Mammary epithelial cell (primary cell): ENCODE results near the gene SNTG2.

Experiments used
- EZH2 ChIP-seq: IDR thresholded peaks from 2 replicates; pipeline ENCODE4 v1.6.1; 2012; ENCODE audit warnings: low read length, inconsistent platforms, borderline replicate concordance
- TF ChIP-seq, protein P1 (sequence below), 2 donors: IDR thresholded peaks in 1 of 2; conservative IDR thresholded peaks in 1 of 2; 2 replicates each; pipeline ENCODE4 v1.5.1; 2011 to 2012; ENCODE audit warnings: inconsistent platforms in 2 of 2, low read length in 2 of 2, mild to moderate bottlenecking in 2 of 2, control low read depth in 1 of 2, low read depth in 1 of 2; ENCODE audit not compliant: insufficient read depth in 1 of 2; ENCODE audit errors: extremely low read depth in 1 of 2

DNA sequence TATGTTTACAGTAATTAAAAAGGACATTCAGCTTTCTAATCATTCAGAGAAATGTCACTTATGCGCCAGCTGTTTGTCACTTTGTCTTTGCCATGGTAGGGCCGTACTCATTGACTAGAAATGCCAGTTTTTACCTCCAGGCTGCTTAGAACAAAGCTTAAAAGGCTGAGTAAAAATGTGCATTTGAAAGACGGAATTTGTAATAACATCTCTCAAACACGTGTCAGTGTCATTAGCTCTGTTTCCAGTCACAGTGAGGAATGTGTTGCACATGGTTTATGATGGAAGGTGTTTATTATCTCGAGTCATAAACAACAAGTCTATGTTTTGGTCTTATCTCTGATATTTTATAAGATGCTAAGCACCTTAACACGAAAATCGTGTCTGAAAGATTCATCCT lies 118.2 kb downstream of the SNTG2 start:
- TF ChIP-seq, protein P1, sequence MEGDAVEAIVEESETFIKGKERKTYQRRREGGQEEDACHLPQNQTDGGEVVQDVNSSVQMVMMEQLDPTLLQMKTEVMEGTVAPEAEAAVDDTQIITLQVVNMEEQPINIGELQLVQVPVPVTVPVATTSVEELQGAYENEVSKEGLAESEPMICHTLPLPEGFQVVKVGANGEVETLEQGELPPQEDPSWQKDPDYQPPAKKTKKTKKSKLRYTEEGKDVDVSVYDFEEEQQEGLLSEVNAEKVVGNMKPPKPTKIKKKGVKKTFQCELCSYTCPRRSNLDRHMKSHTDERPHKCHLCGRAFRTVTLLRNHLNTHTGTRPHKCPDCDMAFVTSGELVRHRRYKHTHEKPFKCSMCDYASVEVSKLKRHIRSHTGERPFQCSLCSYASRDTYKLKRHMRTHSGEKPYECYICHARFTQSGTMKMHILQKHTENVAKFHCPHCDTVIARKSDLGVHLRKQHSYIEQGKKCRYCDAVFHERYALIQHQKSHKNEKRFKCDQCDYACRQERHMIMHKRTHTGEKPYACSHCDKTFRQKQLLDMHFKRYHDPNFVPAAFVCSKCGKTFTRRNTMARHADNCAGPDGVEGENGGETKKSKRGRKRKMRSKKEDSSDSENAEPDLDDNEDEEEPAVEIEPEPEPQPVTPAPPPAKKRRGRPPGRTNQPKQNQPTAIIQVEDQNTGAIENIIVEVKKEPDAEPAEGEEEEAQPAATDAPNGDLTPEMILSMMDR (conservative IDR thresholded peaks at IDR 0.05 in 1 of 2, IDR thresholded peaks at IDR 0.05 in 1 of 2; ENCODE audit: extremely low read depth in 1 of 2, insufficient read depth in 1 of 2, low read depth in 1 of 2, low read length in 2 of 2), result no peak
- no peak for TF ChIP-seq EZH2
